NCI-H2196 treated with DMSO at 0.1 percent for 48 hours (cell line): Measurements from ENCODE around the gene UBE2D1.

Experiments
- DNase-seq: peaks from one replicate; lab custom pipeline; 2025; ENCODE audit not compliant: unreplicated experiment; lab: John Stamatoyannopoulos, UW

Gene UBE2D1

DNA sequence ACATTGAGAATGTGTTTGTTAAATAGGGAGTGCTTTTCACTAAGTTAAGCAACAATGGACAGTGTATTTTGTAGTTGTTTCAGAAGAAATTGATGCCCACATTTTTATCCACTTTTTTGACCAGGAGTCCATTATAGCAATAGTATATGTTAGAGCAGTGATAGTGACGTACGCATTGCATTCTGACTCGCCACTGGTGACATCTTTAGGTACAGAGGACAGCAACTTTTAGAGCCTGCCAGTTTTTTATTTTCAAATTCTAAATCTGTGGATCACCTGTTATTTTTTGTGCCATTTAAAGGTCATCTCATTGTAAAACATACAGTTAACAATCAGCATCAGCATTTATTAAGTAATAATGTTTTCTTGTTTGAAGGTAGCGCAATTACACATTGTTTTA is 1.4 kb downstream of the UBE2D1 start:
- no peak for DNase-seq

GRCh38 chr10:58341422-58341821 is 6.6 kb downstream of the UBE2D1 start:
- no peak for DNase-seq

DNA sequence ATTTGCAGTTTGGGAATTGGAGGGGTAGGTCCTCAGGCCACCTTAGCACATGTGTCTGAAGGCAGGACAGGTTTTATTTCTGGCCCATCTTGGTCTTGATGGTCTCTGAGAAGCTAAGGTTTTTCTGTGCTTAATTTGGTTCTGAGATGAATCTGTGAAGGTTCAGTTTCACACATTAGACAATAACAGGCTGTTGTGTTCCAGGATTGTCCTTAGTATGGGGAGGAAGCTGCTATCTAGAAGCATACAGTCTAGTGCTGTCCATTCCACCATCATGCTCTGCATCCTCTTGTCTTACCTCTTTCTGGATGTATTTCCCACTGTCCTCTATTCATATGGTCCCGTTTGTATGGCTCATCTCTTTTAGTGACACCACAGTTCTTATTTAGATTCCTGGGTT is 7.1 kb downstream of the UBE2D1 start:
- DNase-seq = no peak

- DNase-seq = no peak
Measured at GRCh38 chr10:58347967-58348366, 13.2 kb downstream of the UBE2D1 start.

GRCh38 chr10:58348571-58349033 is 13.8 kb downstream of the UBE2D1 start:
- no peak for DNase-seq

DNA sequence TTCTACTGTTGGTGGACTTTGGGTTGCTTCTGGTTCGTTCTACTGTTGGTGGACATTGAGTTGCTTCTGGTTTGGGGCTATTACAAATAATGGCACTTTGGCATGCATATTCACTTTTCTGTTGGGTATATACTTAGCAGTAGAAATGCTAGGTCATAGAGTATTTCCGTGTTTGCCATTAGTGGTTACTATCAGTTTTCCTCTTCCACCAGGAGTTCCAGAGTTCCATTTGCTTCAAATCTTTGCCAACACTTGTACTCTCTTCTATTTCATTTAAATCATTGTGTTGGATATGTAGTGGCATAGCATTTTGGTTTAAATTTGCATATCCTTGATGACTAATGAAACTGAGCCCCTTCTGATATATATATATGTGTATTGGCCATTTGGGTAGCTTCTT is 15.2 kb downstream of the UBE2D1 start:
- DNase-seq = no peak

- no peak for DNase-seq
Measured at GRCh38 chr10:58350619-58351323, 16.0 kb downstream of the UBE2D1 start.

DNA sequence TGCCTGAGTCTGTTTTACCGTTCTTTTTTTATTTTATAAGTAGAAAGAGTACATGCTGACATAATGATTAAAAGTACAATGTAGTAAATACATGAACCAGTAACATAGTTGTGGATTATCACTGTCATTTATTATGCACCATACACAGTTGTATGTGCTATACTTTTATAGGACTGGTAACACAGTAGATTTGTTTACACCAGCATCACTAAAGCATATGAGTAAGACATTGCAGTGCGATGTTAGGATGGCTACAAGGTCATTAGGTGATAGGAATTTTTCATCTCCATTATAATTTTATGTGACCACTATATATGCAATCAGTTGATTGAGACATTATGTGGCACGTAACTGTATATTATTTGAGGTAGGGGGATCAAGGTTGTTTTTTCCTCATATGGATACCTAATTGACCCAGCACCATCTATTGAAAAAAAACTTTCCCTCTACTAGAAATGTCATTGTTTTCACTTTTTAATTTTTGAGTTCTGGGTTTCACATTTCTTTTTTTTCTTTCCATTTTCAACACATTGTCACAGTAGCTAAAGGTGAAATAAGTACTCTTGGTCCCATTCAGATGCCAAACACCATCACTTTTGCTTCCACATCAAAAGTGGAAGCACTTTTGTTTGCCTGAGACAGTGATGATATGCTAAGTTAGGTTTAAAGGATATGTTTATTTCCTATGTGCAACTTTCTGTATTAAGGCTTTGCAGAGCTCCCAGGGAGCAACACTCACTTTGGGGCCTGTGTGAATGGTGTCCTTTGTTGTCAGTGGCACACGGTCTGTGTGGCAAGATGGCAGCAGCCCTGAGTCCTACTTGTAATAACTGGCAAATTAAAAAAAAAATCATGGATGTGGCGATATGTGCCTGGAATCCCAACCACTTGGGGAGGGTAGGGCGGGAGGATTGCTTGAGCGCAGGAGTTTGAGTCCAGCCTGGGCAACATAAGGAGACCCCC is 17.1 kb downstream of the UBE2D1 start:
- DNase-seq = no peak

DNA sequence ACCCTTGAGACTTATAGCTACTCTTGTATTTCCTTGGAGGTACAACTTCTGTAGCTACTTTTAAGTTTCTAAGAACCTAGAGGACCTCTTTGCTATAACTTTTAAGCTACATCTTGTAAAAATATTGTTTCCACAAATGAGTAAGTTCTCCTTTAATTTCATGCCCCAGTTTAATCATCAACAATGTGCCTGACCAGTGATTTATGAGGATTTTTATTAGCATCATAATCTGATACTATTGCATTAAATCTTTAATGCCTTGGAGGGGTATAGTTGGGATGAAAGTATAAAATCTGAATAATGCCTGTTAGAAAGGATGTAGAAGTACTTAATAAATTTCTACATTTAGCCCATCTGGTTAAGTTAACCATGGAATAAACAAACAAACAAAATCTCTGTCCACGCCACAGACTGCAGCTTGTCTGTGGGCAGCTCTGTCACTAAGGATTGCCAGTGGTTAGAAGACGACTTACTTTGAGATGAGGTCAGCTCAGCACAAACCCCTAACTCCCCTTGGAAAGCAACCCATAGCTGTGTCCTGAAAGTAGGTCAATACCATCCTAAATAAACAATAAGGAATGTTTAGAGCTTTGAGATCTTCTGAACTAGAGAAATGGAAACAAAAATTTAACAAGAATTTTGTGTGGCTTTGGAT is 18.3 kb downstream of the UBE2D1 start:
- no peak for DNase-seq

GRCh38 chr10:58356756-58357155 is 21.9 kb downstream of the UBE2D1 start:
- DNase-seq = no peak

- no peak for DNase-seq
Measured at GRCh38 chr10:58358314-58358933, 23.6 kb downstream of the UBE2D1 start.

DNA sequence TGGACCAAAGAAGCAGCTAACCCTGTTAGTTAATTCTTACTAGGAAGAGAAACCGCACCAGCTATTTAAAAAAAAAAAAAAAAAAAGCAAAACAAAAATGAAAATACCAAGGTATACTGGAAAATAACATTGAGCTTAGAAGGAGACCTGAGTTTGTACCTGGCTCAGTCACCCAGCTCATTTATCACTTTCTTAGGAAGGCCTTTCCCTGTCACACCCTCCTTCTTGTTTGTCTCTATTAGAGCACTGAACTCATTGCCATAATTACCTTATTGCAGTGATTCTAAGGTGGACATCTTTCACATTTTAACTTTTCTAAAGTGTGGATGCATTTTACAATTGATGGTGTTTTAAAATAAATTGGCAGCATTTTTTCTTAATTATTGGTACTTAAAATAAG is 24.1 kb downstream of the UBE2D1 start:
- DNase-seq = no peak

GRCh38 chr10:58359541-58359940 is 24.7 kb downstream of the UBE2D1 start:
- no peak for DNase-seq

DNA sequence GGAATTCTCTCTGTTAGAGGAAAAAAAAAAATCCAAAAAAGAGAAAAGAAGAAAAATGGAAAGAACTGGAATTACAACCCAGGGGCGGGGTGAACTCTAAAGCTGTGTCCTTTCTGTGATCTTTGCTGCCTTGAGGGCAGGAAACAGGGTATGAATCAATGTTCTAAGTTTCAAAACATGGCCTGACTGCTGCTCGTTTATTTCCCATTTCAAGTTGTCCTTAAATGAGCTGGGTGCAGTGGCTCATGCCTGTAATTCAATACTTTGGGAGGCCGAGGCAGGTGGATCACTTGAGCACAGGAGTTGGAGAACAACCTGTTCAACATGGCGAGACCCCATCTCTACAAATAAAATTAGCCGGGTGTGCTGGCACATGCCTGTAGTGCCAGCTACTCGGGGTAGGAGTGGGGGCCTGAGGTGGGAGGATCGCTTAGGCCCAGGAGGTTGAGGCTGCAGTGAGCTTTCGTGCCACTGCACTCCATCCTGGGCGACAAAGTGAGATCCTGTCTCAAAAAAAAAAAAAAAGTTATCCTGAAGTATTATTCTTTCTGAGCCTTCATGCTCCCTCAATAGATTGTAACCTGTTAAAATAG is 25.7 kb downstream of the UBE2D1 start:
- DNase-seq = no peak

DNA sequence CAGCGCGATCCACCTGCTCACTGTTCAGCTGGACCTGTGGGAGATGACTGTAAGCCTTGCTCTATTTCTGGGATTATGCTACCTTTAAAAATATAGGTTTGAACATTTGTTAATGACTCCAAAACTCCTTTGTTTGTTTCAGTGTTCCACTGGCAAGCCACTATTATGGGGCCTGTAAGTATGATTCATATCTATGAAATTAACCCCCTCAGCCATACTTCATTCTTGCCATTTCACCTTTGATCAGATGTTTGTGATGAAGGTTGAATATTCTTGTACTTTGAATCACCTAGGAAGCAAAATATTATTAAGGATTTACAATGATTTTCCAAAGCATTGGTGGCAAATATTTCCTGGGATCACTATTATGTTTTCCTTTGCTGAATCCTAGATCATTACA is 26.5 kb downstream of the UBE2D1 start:
- DNase-seq = no peak

GRCh38 chr10:58362027-58362789 is 27.4 kb downstream of the UBE2D1 start:
- no peak for DNase-seq

- DNase-seq = no peak
Measured at GRCh38 chr10:58367069-58367468, 32.3 kb downstream of the UBE2D1 start.

- no peak for DNase-seq
Measured at GRCh38 chr10:58371473-58371872, 36.7 kb downstream of the UBE2D1 start.

- no peak for DNase-seq
Measured at GRCh38 chr10:58372607-58373441, 38.0 kb downstream of the UBE2D1 start.
